Body of pancreas (tissue), 4 donors: Measurements from ENCODE around the gene LTBP2.

Experiments
- CTCF ChIP-seq, 7 experiments: fragments of 450-650 bp in 4 of 7; fragments of 200-600 bp in 3 of 7; sonication (generic) in 3 of 7; IDR thresholded peaks; one replicate each; pipeline ENCODE4 v1.5.1; 2016 to 2019; ENCODE audit warnings: antibody characterized with exemption in 7 of 7
- POLR2A ChIP-seq, 3 donors: fragments of 450-650 bp; IDR thresholded peaks; one replicate each; pipeline ENCODE4 v1.6.1; 2016; ENCODE audit warnings: antibody characterized with exemption in 3 of 3, mild to moderate bottlenecking in 2 of 3

GRCh38 chr14:74542056-74542685, 69.9 kb downstream of the LTBP2 start:
- TF ChIP-seq POLR2A (IDR thresholded peaks at IDR 0.05) (no peak), CTCF (IDR thresholded peaks at IDR 0.05) (no peak)
